GM15510 (cell line): ENCODE data around the gene CHPF2.

Source experiments
- POLR2A ChIP-seq: IDR thresholded peaks from 3 replicates; pipeline ENCODE4 v1.6.1; 2011; ENCODE audit warnings: borderline replicate concordance; ENCODE audit not compliant: insufficient read length; ENCODE audit errors: extremely low read depth

Gene CHPF2, protein sequence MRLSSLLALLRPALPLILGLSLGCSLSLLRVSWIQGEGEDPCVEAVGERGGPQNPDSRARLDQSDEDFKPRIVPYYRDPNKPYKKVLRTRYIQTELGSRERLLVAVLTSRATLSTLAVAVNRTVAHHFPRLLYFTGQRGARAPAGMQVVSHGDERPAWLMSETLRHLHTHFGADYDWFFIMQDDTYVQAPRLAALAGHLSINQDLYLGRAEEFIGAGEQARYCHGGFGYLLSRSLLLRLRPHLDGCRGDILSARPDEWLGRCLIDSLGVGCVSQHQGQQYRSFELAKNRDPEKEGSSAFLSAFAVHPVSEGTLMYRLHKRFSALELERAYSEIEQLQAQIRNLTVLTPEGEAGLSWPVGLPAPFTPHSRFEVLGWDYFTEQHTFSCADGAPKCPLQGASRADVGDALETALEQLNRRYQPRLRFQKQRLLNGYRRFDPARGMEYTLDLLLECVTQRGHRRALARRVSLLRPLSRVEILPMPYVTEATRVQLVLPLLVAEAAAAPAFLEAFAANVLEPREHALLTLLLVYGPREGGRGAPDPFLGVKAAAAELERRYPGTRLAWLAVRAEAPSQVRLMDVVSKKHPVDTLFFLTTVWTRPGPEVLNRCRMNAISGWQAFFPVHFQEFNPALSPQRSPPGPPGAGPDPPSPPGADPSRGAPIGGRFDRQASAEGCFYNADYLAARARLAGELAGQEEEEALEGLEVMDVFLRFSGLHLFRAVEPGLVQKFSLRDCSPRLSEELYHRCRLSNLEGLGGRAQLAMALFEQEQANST

DNA sequence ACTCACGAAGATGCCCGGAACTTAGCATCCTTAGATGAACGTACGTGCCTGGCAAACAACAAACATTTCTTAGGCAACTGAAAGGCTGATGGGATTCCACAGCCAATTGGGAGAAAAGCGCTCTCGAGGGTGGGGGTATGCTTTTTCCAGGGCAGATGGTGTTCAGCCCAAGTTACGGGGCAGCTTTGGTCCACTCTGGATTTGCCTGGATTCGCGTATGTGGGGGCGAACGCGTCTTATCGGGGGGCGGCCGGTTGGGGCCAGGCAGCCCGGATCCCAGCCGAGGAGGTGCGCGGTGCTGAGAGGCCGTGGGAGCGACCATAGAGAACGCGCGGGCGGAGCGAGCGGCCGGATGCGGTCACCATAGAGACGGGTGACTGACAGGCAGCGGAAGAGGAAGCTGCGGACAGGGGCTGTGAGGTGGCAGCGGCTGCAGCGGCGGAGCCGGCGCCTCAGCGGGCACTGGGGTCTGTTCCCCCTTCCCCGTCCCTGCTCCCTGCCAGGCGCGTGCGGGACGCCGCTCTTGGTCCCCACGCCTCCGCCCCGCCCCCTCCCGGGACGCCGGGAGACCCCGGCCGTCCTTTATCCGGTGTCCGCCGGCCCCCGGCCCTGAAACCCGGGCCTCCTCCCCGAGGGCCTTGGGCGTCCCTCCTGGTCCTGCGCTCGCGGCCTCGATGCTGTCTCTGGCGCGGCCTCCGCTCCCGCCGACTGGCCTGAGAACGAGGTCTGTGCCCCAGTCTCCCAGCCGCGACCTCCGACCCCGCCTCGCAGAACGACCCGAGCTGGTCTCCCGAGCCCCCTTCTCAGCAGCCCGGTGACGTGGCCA lies at the start of gene CHPF2:
Gene CHPF2 (plus strand): TSS at position 393 of the 826 bp plus-strand sequence. CDS start 1,529 bp downstream, outside the sequence.
- TF ChIP-seq POLR2A, result peak; percentile 91

DNA sequence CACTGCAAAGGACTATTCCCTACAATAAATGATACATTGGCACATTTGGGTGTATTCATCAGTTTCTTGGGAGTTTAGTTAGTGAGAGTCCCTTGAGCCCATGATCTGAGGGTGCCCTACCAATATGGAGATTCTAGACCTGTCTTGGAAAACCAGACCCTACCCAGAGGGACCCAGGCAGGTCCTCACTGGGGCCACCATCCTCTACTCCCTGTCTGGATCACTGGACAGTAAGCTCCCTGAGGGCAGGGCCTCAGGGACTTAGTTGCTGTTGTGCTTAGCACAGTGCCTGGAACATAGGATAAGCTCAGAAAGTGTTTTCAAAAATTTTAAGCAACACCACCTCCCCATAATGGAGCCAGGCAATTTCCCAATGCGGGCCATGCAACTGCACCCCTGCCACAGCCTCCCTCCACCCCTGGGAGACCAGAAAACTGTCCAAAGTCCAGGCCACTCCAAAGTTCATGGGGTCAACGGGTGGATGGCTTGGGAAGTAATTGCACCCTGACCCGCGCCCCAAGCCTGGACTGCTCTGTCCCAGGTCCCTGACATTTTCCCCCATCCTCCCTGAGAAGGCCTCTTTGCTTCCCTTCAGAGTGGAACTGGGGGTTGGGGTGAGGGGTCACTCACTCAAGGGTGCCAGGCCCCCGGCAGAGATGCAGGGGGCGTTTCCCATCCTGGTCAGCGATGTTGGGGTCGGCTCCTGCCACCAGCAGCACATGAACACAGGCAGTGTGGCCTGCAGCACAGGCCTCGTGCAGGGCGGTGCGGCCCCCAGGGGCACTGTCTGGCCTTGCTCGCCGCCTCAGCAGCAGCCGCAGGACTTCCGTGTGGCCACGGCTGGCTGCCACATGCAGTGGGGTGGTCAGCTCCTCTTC lies 46.3 kb upstream of the CHPF2 start:
- TF ChIP-seq POLR2A, result no peak

DNA sequence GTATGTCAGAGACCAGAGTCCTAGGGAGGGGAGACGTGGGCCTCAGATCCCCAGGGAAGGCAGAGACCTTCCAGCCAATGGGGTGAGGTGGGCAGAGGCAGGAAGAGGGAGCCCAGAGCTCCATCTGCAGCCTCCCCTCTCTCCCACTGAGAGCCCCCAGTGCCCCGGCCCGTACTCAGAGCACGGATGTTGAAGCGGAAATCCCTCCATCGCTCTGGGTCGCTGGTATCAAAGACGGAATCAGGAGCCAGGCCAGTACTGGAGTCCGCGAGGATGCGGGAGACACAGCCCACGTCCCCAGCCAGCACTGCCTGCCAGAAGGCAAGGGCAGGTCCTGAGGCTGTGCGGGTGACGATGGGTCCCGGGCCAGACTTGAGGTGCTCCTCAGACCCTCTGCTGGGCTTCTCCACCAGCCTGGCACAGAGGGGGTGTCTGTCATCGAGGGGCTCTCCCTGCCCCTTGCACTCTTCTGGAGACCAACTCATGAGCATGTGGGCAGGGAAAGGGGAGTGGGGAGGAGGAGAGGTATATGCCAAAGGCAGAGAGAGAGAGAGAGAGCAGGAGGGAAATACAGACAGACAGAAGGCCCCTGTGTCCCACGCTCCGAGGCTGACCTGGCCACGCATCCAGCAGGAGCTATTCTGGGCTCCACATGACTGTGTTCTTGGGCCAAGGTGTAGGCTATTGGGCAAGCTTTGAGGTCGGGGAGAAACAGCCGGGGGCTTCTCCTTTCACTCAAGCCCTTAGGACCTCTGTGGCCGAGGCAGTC lies 45.5 kb upstream of the CHPF2 start, which contains the start of gene ASB10:
Gene ASB10 (minus strand): TSS at position 611 of the 769 bp plus-strand sequence. CDS start 120 bp downstream, at position 491.
- no peak for TF ChIP-seq POLR2A

DNA sequence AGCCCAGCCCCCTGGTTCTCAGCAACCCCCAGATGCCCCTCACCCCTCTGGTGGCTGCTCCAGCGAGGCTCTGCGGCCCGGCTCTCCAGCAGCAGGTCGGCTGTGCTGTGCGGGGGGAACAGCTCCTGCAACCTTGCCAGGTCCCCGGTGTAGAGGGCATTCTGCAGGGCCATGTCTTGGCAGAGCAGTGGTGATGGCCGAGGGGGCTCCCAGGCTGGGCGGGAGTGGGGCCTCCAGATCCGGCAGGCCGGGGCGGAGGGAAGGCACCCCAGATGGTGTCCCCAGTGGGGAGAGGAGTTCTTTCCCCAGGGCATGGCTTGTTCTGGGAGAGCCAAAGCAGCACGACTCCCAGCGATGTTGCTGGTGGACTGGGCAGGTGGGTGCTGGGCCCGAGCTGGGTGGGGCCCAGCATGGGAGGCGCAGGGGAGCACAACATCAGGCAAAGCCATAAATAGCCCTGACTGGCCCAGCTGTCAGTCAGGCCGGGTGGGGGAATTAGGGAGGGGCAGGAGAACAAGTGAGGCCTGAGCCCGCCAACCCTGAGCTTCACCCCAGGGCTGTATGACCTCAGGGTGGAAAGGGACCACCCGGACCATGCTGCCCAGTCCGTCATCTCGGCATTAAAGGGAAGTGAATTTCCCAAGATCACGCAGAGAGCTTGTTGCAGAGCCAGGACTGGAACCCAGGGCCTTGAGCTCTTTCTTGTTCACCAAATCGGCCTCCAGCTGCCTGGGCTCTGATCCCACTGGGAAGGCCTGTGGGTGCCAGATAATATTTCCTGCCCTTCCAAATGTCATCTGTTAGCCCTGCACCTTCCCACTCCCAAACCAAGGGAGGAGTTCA lies 44.7 kb upstream of the CHPF2 start:
- no peak for TF ChIP-seq POLR2A

DNA sequence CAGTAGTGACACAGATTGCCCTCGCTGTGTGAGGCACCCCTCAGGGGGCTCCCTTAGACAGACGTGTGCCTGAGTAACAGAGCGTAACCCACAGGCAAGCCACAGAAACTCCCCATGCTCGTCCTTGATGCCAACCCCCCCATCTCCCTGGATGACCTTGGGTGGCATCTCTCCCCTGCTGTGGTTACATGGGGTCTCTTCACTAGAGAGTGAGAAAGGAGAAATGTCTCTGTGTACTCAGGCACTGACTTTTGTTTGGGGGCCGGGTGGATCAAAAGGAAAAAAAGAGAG lies 44.1 kb upstream of the CHPF2 start:
- TF ChIP-seq POLR2A, result no peak

DNA sequence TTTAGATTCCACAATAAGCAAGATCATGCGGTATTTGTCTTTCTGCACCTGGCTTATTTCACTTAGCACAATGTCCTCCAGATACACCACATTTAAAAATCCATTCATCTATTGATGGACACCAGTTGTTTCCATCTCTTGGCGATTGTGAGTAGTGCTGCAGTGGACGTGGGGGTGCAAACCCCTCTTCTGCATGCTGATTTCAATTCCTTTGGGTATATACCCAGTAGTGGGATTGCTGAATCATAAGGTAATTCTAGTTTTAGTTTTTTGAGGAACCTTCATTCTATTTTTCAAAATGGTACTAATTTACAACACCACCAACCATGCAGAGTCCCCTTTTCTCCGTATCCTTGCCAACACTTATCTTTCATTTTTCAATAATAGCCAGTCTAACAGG lies 43.2 kb upstream of the CHPF2 start:
- no peak for TF ChIP-seq POLR2A

DNA sequence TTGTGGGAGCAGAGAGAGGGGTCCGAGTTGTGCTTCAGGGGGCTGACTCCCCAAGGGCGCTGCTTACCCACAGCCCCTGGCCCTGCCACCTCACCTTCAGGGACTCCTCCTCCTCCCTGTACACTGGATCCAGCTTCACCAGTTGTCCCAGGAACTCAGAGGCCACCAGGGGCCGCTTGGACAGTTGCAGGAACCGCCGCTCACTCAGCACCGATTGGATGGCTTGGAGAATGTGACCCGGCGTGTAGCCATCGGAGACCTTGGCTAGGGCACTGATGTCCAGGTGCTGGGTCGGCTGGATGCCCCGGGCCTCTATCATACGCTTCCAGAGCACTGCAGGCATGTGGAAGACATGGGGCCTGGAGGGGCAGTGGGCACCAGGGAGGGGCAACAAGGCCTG lies 40.7 kb upstream of the CHPF2 start:
- TF ChIP-seq POLR2A, result no peak

DNA sequence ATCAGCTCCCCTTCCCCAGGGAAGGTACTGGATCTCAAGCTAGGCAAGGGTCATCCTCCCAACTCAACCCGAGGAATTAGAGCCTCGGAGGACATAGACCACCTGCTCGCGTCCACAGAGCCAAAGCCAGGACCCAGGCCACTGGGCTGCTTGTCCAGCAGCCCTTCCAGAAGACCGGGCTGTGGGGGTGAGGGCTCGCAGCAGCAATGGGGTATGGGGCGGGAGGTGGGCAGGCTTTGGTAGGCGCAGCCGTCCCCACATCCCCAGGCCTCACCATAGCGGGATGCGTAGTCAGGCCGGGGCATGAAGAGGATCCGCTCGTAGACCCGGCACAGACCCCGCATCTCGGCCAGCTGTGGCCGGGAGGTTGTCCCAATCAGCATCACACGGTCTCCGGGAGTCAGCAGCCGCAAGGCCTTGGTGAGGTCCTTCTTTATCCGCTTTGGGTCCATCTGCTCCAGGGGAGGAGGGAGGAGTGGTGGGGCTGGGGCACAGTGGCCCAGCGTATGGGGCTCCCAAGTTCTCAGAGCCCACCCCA lies 40.2 kb upstream of the CHPF2 start:
- no peak for TF ChIP-seq POLR2A

DNA sequence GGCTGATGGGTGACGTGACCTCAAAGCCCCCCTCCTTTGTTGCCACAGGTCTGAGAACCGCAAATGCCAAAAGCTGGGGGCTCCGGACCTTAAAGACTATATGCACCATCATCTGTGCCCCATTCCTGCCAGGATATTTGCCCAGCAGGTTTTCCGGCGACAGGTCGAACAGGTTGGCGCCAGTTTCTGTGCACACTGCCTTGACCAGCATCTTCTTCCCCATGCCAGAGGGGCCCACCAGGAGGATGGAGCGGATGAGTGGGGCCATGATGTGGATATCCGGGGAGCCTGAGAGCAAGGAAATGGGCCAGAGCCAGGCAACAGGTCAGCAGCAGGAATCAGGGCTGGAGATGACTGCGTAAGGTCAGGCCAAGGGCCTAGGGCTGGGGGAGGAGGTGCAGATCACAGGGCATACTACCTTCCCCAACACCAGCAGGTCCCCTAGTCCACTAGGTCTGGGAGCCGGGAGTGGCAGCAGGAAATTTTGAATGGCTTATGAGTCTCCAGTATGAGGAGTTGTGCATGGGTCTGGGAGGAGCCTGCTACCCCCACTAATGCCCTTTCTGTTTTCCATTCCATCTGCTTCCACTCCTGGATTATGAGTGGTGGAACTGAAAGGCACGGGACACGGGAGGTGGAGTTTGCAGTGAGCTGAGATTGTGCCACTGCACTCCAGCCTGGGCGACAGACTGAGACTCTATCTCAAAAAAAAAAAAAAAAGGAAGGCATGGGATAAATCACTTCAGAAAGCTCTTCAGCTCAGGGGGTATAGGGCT lies 38.9 kb upstream of the CHPF2 start:
- no peak for TF ChIP-seq POLR2A

DNA sequence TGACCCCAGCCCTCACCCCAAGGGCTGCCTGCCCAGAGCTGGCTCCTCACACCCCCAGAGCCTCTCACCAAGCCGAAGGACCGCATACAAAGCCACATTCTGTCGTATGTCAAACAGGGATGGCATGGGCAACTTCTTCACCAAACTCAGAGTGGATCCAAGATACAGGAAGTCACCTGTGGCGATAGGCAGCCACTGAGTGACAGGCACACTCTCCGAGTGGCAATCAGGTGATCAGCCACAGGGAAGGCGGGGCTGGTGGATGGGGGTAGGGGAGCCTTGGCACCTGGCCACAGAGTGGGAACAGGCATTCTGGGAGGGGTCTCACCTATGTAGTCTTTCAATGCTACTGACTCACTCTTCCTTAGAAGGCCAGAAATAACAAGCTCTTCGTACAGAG lies 38.1 kb upstream of the CHPF2 start:
- no peak for TF ChIP-seq POLR2A

DNA sequence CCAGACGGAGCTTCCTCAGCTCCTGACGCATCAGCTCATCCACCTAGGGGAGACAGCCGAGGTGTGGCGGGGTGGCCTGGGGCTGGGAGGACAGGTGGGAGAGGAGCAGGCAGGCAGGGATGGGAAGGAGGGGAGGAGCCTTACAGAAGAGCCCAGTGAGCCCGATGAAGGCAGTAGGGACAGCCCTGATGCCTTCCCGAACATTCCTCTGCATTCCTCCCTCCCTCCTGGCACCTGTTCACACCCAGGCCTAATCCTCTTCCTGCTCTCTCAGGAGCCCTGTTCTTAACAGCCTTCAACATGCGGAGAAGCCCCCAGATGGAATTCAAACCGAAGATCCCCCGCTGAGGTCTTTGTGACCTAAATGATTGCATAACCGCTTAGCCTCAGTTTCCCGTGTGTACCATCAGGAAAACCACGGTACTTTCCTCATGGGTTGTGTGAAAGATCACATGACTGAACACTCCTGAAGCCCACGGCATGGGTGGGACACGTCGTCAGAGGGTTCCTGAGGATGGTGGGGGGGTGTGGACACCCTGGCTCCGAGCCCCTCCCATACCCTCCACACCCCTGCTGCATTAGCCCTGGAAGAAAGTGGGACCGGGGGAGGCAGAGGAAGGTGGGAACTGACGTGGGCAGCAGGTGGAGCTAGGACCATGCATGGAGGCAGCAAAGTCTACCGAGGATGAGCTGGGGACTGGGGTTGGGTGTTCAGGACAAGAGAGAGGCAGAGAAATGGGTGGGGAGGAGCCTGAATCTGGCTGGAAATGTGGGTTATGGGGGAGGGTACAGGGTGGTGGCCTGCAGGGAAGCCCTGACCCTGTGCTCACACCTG lies 36.5 kb upstream of the CHPF2 start:
- TF ChIP-seq POLR2A, result no peak
